NCI-H2081 (cell line): ENCODE results near the gene GRM3.
A peak's percentile ranks its signal among the peaks of the same experiment; 100 is the strongest.

Experiments
- DNase-seq, 2 experiments: peaks; one replicate each; lab custom pipeline; 2025; lab: John Stamatoyannopoulos, UW

The GRM3 gene

GRCh38 chr7:86706406-86706805 lies 62.7 kb downstream of the GRM3 start:
- peak in 1 of 2 experiments; percentile 15 for DNase-seq

GRCh38 chr7:86708031-86708680 lies 64.4 kb downstream of the GRM3 start:
- peak; percentile 77 to 94 for DNase-seq

GRCh38 chr7:86720306-86720705 lies 76.6 kb downstream of the GRM3 start:
- DNase-seq, result no peak

- peak; percentile 1 to 56 for DNase-seq
These were observed 90.1 kb downstream of the GRM3 start for GRCh38 chr7:86733783-86734182.

GRCh38 chr7:86745013-86745745 lies 101.5 kb downstream of the GRM3 start:
- peak; percentile 84 to 94 for DNase-seq

- DNase-seq, result peak; percentile 60 to 87
These were observed 104.0 kb downstream of the GRM3 start for GRCh38 chr7:86747698-86748097.

- no peak for DNase-seq
These were observed 104.5 kb downstream of the GRM3 start for GRCh38 chr7:86748201-86748600.

- no peak for DNase-seq
These were observed 105.4 kb downstream of the GRM3 start for GRCh38 chr7:86748843-86749719.

- DNase-seq, result no peak
These were observed 106.3 kb downstream of the GRM3 start for GRCh38 chr7:86749741-86750665.

- DNase-seq, result no peak
These were observed 116.5 kb downstream of the GRM3 start for GRCh38 chr7:86760236-86760635.

- DNase-seq, result no peak
These were observed 118.4 kb downstream of the GRM3 start for GRCh38 chr7:86762129-86762528.

GRCh38 chr7:86765931-86766330 lies 122.2 kb downstream of the GRM3 start:
- no peak for DNase-seq

GRCh38 chr7:86768394-86768793 lies 124.7 kb downstream of the GRM3 start:
- DNase-seq, result no peak

GRCh38 chr7:86768967-86769760 lies 125.5 kb downstream of the GRM3 start:
- peak in 1 of 2 experiments; percentile 44 for DNase-seq

GRCh38 chr7:86773309-86773708 lies 129.6 kb downstream of the GRM3 start:
- no peak for DNase-seq

- DNase-seq, result no peak
These were observed 131.5 kb downstream of the GRM3 start for GRCh38 chr7:86775203-86775602.

GRCh38 chr7:86776136-86776535 lies 132.4 kb downstream of the GRM3 start:
- DNase-seq, result peak in 1 of 2 experiments; percentile 21

- DNase-seq, result no peak
These were observed 134.6 kb downstream of the GRM3 start for GRCh38 chr7:86778271-86778670.

GRCh38 chr7:86784765-86785164 lies 141.1 kb downstream of the GRM3 start:
- DNase-seq, result peak; percentile 50 to 89

GRCh38 chr7:86785641-86786040 lies 141.9 kb downstream of the GRM3 start:
- DNase-seq, result no peak

GRCh38 chr7:86786376-86786775 lies 142.7 kb downstream of the GRM3 start:
- DNase-seq, result no peak
